HG02981 (cell line): ENCODE measurements around the gene PKD1L1.
"Not testable (repeated sequence)": the region's sequence is repeated elsewhere in the genome, so short reads cannot be mapped to it uniquely, and the experiment has no call there.

ENCODE experiments used
- ATAC-seq: cut with Tn5 transposase; IDR thresholded peaks from one replicate; pipeline ENCODE4 v1.9.1; 2021; ENCODE audit warnings: mild to moderate bottlenecking, moderate library complexity; ENCODE audit not compliant: unreplicated experiment

The PKD1L1 gene

GRCh38 chr7:47803846-47804245 lies 144.4 kb downstream of the PKD1L1 start:
- ATAC-seq = no peak

GRCh38 chr7:47803025-47803424 lies 145.2 kb downstream of the PKD1L1 start:
- ATAC-seq = no peak

- no peak for ATAC-seq
Measured at GRCh38 chr7:47801423-47801822, 146.8 kb downstream of the PKD1L1 start.

- no peak for ATAC-seq
Measured at GRCh38 chr7:47799524-47799923, 148.7 kb downstream of the PKD1L1 start.

- ATAC-seq = no peak
Measured at GRCh38 chr7:47796347-47796746, 151.9 kb downstream of the PKD1L1 start.

- no peak for ATAC-seq
Measured at GRCh38 chr7:47795631-47796030, 152.6 kb downstream of the PKD1L1 start.

- not testable (repeated sequence) for ATAC-seq
Measured at GRCh38 chr7:47795126-47795525, 153.1 kb downstream of the PKD1L1 start.

- no peak for ATAC-seq
Measured at GRCh38 chr7:47794016-47794415, 154.2 kb downstream of the PKD1L1 start.

GRCh38 chr7:47793186-47793585 lies 155.1 kb downstream of the PKD1L1 start:
- ATAC-seq = not testable (repeated sequence)

GRCh38 chr7:47792521-47793121 lies 155.6 kb downstream of the PKD1L1 start:
- ATAC-seq = no peak

- no peak for ATAC-seq
Measured at GRCh38 chr7:47791682-47792081, 156.6 kb downstream of the PKD1L1 start.

- no peak for ATAC-seq
Measured at GRCh38 chr7:47788083-47788482, 160.2 kb downstream of the PKD1L1 start.

GRCh38 chr7:47787249-47788069 lies 160.8 kb downstream of the PKD1L1 start:
- ATAC-seq = no peak

GRCh38 chr7:47786557-47787248 lies 161.6 kb downstream of the PKD1L1 start:
- no peak for ATAC-seq

- no peak for ATAC-seq
Measured at GRCh38 chr7:47785923-47786556, 162.2 kb downstream of the PKD1L1 start.

- no peak for ATAC-seq
Measured at GRCh38 chr7:47783456-47784223, 164.6 kb downstream of the PKD1L1 start.

- ATAC-seq = no peak
Measured at GRCh38 chr7:47782792-47783191, 165.5 kb downstream of the PKD1L1 start.

GRCh38 chr7:47782022-47782421 lies 166.2 kb downstream of the PKD1L1 start:
- no peak for ATAC-seq

- no peak for ATAC-seq
Measured at GRCh38 chr7:47780555-47780954, 167.7 kb downstream of the PKD1L1 start.

GRCh38 chr7:47779341-47779771 lies 168.9 kb downstream of the PKD1L1 start:
- ATAC-seq = no peak
